Measurements from ENCODE around the gene SYT14.

Gene SYT14

GRCh38 chr1:210072896-210073504, 135.0 kb downstream of the SYT14 start:
- ATAC-seq (ENCODE audit: low read depth) = no peak
- no peak for TF ChIP-seq CTCF (IDR thresholded peaks at IDR 0.05; ENCODE audit: poor library complexity, severe bottlenecking)
- H3K4me1 ChIP-seq (ENCODE audit: insufficient read depth, poor library complexity, severe bottlenecking) = no peaks in the 10 kb centered on the region
- H3K27ac ChIP-seq (ENCODE audit: poor library complexity, severe bottlenecking) = no peak overlapping the region
- H3K27me3 ChIP-seq (ENCODE audit: insufficient read depth, poor library complexity, severe bottlenecking) = no peaks in the 10 kb centered on the region
- no peak overlapping the region for H3K4me3 ChIP-seq (ENCODE audit: severe bottlenecking)
- H3K36me3 ChIP-seq (ENCODE audit: low read depth) = no peaks in the 10 kb centered on the region
- H3K9me3 ChIP-seq (ENCODE audit: severe bottlenecking) = no peaks in the 10 kb centered on the region
- DNase-seq (ENCODE audit: low spot score) = no peak

- no peak for ATAC-seq (ENCODE audit: low read depth)
- no peaks in the 10 kb centered on the region for H3K4me1 ChIP-seq (ENCODE audit: insufficient read depth, poor library complexity, severe bottlenecking)
- no peak overlapping the region for H3K4me3 ChIP-seq (ENCODE audit: severe bottlenecking)
- no peak for DNase-seq (ENCODE audit: low spot score)
- H3K9me3 ChIP-seq (ENCODE audit: severe bottlenecking) = no peaks in the 10 kb centered on the region
- no peak overlapping the region for H3K27ac ChIP-seq (ENCODE audit: poor library complexity, severe bottlenecking)
- H3K36me3 ChIP-seq (ENCODE audit: low read depth) = no peaks in the 10 kb centered on the region
- TF ChIP-seq CTCF (IDR thresholded peaks at IDR 0.05; ENCODE audit: poor library complexity, severe bottlenecking) = no peak
- no peaks in the 10 kb centered on the region for H3K27me3 ChIP-seq (ENCODE audit: insufficient read depth, poor library complexity, severe bottlenecking)
Measured at GRCh38 chr1:210074904-210075303, 136.9 kb downstream of the SYT14 start.

- Histone ChIP-seq H3K36me3 (ENCODE audit: low read depth) (no peaks in the 10 kb centered on the region), H3K4me1 (ENCODE audit: insufficient read depth, poor library complexity, severe bottlenecking) (no peaks in the 10 kb centered on the region), H3K9me3 (ENCODE audit: severe bottlenecking) (no peaks in the 10 kb centered on the region), H3K27ac (ENCODE audit: poor library complexity, severe bottlenecking) (no peak overlapping the region), H3K4me3 (ENCODE audit: severe bottlenecking) (no peak overlapping the region), H3K27me3 (ENCODE audit: insufficient read depth, poor library complexity, severe bottlenecking) (no peaks in the 10 kb centered on the region)
- TF ChIP-seq CTCF (IDR thresholded peaks at IDR 0.05; ENCODE audit: poor library complexity, severe bottlenecking) = no peak
- no peak for DNase-seq (ENCODE audit: low spot score)
- ATAC-seq (ENCODE audit: low read depth) = no peak
Measured at GRCh38 chr1:210076620-210077019, 138.6 kb downstream of the SYT14 start.

GRCh38 chr1:210081494-210081893, 143.5 kb downstream of the SYT14 start:
- H3K4me1 ChIP-seq (ENCODE audit: insufficient read depth, poor library complexity, severe bottlenecking) = no peaks in the 10 kb centered on the region
- no peak overlapping the region for H3K4me3 ChIP-seq (ENCODE audit: severe bottlenecking)
- DNase-seq (ENCODE audit: low spot score) = no peak
- TF ChIP-seq CTCF (IDR thresholded peaks at IDR 0.05; ENCODE audit: poor library complexity, severe bottlenecking) = no peak
- no peaks in the 10 kb centered on the region for H3K27me3 ChIP-seq (ENCODE audit: insufficient read depth, poor library complexity, severe bottlenecking)
- ATAC-seq (ENCODE audit: low read depth) = no peak
- no peak overlapping the region for H3K27ac ChIP-seq (ENCODE audit: poor library complexity, severe bottlenecking)
- H3K9me3 ChIP-seq (ENCODE audit: severe bottlenecking) = no peaks in the 10 kb centered on the region
- no peaks in the 10 kb centered on the region for H3K36me3 ChIP-seq (ENCODE audit: low read depth)

- Histone ChIP-seq H3K4me3 (ENCODE audit: severe bottlenecking) (no peak overlapping the region), H3K4me1 (ENCODE audit: insufficient read depth, poor library complexity, severe bottlenecking) (no peaks in the 10 kb centered on the region), H3K36me3 (ENCODE audit: low read depth) (no peaks in the 10 kb centered on the region), H3K9me3 (ENCODE audit: severe bottlenecking) (no peaks in the 10 kb centered on the region), H3K27ac (ENCODE audit: poor library complexity, severe bottlenecking) (no peak overlapping the region), H3K27me3 (ENCODE audit: insufficient read depth, poor library complexity, severe bottlenecking) (no peaks in the 10 kb centered on the region)
- TF ChIP-seq CTCF (IDR thresholded peaks at IDR 0.05; ENCODE audit: poor library complexity, severe bottlenecking) = no peak
- ATAC-seq (ENCODE audit: low read depth) (no peak), DNase-seq (ENCODE audit: low spot score) (no peak)
Measured at GRCh38 chr1:210085359-210085758, 147.3 kb downstream of the SYT14 start.
